ENCODE results near the gene FUT9.
"Not testable (repeated sequence)": the region's sequence is repeated elsewhere in the genome, so short reads cannot be mapped to it uniquely, and the experiment has no call there.

The FUT9 gene

DNA sequence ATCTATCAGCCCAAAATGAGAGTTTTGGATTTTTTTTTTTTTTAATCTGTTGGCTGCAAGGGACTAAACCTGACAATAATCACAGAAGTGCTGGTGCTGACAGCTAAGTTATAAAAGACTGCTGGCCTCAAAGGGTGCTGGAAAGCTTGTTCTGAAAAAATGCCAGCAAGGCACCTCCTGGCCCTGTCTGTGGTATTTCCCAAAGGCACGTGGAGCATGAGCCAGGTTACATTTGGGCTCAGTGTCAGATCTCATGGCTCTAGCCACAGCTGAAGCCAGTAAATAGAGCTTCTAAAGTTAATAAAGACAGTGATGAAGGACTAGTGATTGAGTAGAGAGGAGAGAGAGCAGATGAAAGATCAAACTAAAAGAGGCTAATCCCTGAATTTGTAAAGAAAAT is 178.9 kb downstream of the FUT9 start:
- no peak for DNase-seq

DNA sequence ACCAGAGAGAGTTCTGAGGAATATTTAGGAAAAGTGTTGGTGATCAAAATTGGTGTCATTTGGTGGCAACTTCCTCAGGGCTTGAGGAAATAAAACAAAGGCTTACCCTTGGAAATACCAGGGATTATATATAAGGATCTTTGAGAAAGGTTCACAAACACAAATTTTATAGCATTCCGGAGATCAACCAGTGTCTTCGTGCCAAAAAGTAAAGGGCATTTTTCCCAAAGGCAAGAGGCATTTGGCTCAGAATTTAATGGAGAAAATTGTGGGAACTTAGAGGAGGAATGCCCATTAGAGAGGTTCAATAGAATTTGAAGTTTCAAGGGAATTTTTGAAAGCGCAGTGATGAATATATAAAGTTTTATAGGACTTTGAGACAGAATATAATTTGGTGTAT is 179.5 kb downstream of the FUT9 start:
- DNase-seq, result no peak

DNA sequence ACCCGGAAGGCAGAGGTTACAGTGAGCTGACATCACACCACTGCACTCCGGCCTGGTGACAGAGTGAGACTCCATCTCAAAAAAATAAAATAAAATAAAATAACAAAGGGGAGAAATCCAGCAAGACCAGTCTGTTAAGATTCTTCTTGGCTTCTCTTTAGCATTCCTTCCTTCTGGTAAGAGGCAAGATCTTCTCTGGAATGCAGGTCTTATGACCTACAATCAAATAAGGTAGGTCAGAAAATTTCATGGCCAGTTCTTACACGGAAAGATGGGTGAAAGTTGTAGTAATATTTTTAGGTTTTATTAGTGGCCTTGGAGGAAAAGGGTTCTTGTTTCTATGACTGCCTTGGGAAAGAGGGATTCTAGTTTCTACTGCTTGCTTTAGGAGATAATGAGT is 180.9 kb downstream of the FUT9 start:
- DNase-seq, result no peak

DNA sequence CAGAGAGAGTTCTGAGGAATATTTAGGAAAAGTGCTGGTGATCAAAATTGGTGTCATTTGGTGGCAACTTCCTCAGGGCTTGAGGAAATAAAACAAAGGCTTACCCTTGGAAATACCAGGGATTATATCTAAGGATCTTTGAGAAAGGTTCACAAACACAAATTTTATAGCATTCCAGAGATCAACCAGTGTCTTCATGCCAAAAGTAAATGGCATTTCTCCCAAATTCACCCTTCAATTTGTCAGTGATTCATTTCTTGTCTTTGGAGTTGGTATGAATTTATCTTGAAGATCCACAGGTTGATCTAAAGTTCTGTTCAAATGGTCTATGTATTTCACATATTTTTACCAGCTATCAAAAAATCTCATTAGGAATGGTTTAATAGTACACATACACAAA is 181.5 kb downstream of the FUT9 start:
- DNase-seq, result no peak

DNA sequence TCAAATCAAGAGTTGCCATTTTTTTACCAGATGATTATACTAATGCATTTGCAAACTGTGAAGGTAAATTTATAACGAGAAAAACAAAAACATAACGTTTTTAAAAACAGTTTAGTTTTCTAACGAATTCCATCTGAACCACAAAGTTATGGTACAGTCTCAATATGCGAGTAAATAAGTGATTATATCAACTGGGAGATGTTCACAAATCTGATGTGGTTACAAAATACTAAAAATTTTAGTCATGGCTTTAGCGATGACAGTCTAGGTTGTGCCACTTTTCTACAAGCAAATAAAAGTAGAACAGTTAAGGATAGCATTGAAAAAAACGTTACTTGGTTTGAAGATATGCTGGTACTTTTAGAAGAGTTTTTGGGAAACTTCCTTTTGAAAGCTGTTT is 186.8 kb downstream of the FUT9 start:
- no peak for DNase-seq

DNA sequence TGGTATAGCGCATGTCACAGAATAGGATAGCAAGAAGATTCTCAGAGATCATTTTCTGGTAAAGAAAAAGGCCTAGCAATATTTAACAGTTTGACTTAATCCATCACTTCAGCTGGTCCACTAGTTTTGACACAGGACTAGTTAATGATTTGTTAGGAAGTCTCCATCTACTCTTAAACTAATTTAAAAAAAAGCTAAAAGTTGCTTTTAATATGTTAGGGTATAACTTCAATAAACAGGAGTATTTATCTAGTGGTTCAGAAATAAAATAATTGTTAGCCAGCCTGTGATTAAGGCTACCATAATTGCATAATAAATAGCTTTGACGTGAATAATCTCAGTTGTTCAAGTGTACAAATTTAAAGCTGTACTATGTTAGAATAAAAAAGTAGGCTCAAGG is 195.6 kb downstream of the FUT9 start:
- DNase-seq, result no peak

DNA sequence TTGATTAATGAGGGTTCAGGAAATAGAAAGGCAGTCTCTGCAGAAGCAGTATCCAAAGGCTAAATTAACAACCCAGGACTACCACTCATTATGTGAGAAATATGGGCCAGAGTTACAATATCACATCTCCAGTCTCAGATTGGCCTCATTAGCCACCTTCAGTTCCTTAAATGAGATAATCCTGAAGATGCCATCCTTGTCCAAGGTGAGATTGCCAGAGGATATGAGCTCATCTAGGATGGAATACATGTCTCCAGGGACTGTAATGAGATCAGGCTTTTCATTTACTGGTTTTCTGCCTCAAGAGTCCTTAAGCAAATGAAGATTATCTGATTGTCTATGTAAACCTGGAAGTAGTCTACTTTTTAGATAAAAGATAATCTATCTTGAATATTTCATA is 196.3 kb downstream of the FUT9 start:
- DNase-seq, result no peak

DNA sequence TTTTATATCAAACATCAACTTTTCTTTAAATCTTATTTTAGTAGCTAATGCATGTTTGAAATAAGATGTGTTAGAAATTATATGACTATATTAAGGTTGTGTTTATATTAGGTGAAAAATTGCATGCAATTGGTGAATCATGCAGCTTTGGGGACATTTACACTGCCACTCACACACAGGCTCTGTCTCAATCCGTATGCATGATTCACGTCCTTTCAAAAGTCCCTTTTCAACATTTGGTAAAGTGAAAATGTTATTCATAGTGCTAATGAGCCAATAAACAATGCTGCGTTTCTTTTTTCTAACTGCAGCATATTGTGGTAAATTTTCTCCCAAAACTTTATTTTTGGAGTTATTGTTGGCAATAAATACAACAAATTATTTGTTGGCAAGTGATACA is 198.0 kb downstream of the FUT9 start:
- DNase-seq, result no peak

DNA sequence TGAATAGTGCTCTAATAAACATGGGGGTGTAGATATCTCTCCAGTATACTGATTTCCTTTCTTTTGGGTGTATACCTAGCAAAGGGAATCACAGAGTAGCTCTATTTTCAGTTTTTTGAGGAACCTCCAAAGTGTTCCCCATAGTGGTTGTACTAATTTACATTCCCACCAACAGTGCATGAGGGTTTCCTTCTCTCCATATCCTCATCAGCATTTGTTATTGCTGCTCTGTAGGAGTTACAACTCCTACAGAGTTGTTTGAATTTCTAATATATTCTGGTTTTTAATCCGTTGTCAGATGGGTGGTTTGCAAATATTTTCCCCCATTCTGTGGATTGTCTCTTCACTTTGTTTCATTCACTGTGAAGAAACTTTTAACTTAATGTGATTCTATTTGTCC is 207.9 kb downstream of the FUT9 start:
- DNase-seq, result no peak

DNA sequence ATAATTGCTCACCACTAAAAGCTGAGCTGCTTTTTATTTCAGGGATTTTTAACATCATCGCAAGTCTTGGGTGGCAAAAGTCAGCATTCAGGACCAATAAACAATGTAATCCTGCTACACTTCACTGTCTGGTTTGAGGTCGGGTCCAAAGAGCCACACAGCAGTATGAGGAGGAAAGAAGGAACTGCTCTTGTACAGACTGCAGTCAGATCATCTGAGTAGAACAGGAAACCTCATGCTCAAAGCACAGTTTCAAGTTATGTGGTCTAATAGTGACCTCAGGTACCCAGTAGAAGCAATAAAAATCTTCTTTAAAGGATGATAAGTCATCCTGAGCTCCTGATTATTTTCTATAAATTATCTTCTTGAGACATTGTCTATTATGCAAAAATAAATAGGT is 211.4 kb downstream of the FUT9 start:
- DNase-seq, result no peak

DNA sequence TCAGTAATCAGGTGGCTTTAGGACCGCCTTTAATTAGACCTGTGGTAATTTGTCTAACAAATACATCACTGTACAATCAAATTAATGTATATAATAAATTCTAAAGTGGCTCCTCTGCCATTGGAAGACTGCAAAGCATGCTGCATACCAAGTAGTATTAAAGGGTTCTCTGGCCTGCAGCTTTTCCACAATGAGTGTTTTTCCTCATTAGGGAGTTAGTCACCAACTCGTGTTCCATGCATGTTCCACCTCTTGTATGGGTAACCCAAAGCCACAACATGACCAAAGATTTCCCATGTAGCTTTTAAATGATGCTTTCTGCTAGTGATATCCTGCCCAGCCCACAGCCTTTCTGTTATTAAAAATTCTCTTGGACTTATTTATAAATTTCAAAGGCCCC is 218.7 kb downstream of the FUT9 start:
- no peak for DNase-seq

DNA sequence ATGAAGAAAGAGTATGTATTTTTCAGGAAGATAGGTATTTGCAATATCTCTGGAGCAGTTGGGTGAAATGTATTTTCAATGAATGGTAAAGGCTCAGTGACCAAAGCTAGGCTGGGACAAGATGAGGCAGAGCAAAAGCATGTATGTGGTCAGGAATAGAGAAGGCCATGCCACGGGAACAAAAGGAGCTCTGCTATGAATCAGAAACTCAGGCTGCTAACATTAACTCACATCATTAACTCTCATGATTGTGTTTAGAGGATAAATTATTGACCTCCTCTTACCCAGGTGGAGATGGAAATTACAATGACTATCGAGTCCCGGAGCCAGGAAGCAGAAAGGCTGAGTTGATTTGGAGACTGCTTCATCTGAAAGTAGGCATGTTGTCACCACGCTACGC is 220.2 kb downstream of the FUT9 start:
- DNase-seq, result no peak

DNA sequence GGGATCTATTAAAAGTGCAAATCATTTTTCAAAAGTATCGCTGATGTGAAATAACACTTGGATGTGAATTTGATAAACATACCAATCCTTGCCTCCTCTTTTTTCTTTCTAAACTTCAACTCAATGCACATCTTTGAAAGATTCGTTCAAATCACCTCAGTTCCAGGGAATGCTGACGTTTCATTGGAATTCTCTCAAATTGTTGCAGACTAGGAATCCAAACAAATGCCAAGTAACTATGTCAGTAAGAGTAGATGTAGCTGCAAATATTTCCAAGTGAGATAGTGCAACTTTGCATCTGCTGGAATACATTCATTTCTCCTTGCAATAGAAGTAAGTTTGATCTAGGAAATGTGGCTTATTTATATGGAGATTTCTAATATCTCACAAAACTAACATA is 220.7 kb downstream of the FUT9 start:
- DNase-seq, result no peak

DNA sequence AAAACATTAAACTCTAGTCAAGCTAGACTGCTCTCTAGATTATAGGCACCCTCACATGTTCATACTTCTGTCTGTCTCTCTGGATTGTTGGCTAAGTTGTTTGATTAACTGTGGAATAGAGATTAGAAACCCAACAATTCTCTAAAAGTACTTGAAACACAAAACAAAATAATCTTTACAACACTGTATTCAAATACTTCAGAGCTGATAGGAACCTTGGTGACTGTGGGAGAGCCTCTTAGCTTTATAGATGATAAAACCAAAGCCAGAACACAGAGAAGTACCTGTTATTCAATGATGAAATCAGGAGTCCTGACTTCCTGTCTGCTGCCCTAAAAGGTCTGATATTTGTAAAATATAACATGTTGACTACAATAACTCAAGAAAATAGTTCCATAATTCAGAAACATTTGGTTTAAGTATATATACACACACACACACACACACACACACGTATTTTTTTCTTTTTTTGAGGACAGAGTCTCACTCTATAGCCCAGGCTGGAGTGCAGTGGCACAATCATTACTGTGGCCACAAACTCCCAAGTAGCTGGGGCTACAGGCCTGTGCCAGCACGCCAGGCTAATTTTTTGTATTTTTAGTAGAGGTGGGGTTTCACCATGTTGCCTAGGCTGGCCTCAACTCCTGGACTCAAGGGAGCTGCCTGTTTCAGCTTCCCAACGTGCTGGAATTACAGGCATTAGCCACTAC is 222.0 kb downstream of the FUT9 start:
- DNase-seq, result no peak

DNA sequence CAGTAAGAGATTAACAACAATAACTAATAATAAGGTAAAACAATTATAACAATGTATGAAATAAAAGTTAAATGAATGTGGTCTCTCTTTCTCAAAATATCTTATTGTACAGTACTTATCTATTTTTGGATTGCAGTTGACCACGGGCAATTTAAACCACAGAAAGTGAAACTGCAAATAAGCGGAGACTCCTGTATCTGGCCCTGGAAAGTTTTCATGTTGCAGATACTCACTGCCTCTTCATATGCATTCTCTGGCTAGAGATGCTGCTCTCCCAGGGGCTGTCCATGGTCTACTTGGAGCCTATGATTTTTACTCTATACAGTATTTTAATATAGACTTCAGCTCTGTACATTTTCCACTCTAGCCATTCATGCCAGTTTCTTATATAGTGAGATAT is 230.8 kb downstream of the FUT9 start:
- DNase-seq, result no peak

DNA sequence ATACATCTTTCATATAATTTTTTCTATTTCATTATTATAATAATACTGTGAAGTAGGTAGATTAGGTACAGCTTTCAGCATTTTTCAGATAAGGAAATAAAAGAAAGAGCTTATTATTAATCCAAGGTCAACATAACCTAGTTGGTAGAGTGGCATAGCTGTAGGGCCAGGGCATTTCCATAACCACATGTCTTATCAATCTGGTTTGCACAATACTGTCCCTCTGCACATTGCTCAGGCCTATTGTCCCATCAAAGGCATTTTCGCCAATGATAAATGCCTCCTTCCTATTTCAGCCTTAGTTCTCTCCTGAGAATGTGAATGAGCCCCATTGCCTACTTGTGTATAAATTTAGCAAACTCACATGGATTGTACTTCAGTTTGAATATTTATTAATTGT is 234.0 kb downstream of the FUT9 start:
- DNase-seq, result no peak

DNA sequence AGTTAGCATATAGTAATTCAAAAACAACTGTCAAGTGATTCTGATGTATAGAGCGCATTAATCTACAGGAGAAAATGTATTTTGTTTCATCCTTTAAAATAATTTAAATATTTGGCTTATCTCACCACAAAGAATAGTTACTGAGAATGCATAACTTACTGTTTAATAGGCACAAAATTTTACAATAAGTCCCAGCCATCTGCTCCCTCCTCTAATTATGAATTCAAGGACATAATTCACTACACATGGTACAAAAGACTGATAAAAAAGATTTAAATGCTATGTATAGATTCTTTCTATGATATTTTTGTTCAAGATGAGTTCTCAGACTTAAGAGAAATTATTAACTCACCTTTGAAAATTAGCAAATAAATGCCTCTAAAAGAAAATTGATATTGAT is 242.0 kb downstream of the FUT9 start:
- no peak for DNase-seq

DNA sequence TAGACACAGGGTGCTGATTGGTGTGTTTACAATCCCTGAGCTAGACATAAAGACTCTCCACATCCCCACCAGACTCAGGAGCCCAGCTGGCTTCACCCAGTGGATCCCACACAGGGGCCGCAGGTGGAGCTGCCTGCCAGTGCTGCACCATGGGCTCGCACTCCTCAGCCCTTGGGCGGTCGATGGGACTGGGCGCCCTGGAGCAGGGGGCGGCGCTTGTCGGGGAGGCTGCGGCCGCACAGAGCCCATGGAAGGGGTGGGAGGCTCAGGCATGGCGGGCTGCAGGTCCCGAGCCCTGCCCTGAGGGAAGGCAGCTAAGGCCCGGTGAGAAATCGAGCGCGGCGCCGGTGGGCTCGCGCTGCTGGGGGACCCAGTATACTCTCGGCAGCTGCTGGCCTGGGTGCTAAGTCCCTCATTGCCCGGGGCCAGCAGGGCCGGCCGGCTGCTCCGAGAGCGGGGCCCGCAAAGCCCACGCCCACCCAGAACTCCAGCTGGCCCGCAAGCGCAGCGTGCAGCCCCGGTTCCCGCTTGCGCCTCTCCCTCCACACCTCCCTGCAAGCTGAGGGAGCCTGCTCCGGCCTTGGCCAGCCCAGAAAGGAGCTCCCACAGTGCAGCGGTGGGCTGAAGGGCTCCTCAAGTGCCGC is 245.1 kb downstream of the FUT9 start:
- not testable (repeated sequence) for DNase-seq

Data from inflammatory macrophage treated with lipopolysaccharide for 4 hours (primary cell).